Memory B cell (primary cell): ENCODE measurements around the gene RAB3B.
"Not testable (repeated sequence)": the region's sequence is repeated elsewhere in the genome, so short reads cannot be mapped to it uniquely, and the experiment has no call there.

Source experiments
- ATAC-seq: fragments of 150-1000 bp; cut with Tn5 transposase; 2 replicates; pipeline ENCODE4 v1.10.0; 2021; ENCODE audit warnings: low read depth, mild to moderate bottlenecking, moderate library complexity
- DNase-seq, 2 donors: peaks; one replicate each; pipeline ENCODE4 v3.0.0; 2022; ENCODE audit warnings: low spot score in 2 of 2
- H3K27ac Mint-ChIP-seq: one replicate; pipeline ENCODE4 v1.8.0; 2022; ENCODE audit warnings: mild to moderate bottlenecking, moderate library complexity, mixed read lengths
- H3K27me3 Mint-ChIP-seq: one replicate; pipeline ENCODE4 v1.8.0; 2022; ENCODE audit warnings: mixed read lengths
- H3K36me3 Mint-ChIP-seq: one replicate; pipeline ENCODE4 v1.8.0; 2022; ENCODE audit warnings: mild to moderate bottlenecking, mixed read lengths
- H3K4me1 Mint-ChIP-seq: one replicate; pipeline ENCODE4 v1.8.0; 2022; ENCODE audit warnings: mixed read lengths
- H3K4me3 Mint-ChIP-seq: one replicate; pipeline ENCODE4 v1.8.0; 2022; ENCODE audit warnings: mild to moderate bottlenecking, moderate library complexity, mixed read lengths
- H3K9me3 Mint-ChIP-seq: one replicate; pipeline ENCODE4 v1.8.0; 2022; ENCODE audit warnings: mixed read lengths

The RAB3B gene

DNA sequence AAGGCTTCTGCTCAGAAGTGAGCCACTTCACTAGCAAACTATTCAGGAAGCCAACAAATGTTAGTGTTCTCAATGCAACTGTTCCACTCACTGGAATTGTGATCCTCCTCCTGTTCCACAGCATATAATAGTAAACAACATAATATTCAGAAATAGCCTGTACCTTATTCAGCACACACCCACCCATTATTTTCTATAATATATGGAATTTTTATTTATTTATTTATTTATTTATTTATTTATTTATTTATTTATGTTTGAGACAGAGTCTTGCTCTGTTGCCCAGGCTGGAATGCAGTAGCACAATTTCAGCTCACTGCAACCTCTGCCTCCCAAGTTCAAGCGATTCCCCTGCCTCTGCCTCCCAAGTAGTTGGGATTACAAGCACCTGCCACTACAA lies 117.2 kb downstream of the RAB3B start:
- not testable (repeated sequence) for H3K36me3 Mint-ChIP-seq, DNase-seq, H3K27me3 Mint-ChIP-seq, H3K4me3 Mint-ChIP-seq, H3K27ac Mint-ChIP-seq, H3K9me3 Mint-ChIP-seq, ATAC-seq
- H3K4me1 Mint-ChIP-seq = peaks cover 29% of the 10 kb centered on the region

DNA sequence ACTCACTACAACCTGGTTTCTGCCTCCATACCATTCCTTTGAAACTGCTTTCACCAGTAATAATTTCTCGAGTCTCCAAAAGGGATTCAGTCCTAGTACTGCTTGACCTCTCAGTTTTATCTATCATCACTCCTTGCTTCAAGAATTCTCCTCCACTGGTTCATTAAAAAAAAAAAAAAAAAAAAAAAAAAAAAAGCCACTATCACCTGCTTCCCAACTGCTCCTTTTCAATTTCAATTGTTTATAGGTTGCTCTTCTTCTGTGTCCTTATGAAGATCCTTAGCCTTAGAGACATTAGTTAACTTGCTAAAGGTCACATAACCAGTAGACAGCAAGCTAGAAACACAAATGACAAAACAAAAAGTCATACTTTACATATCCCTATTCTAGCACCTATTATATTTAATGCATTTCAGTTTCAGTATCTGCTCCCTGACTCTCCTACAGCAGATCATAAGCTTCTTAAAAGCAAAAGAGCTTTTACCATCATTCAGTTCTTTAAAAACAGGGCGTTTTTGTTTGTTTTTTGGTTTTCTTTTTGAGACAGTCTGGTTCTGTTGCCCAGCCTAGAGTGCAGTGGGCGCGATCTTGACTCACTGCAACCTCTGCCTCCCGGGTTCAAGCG lies 119.0 kb downstream of the RAB3B start:
- H3K36me3 Mint-ChIP-seq = peaks cover 7% of the 10 kb centered on the region
- H3K4me3 Mint-ChIP-seq = no peak overlapping the region
- H3K27ac Mint-ChIP-seq = no peak overlapping the region
- peaks cover 38% of the 10 kb centered on the region for H3K4me1 Mint-ChIP-seq
- H3K9me3 Mint-ChIP-seq = no peaks in the 10 kb centered on the region
- DNase-seq (no peak), ATAC-seq (no peak)
- H3K27me3 Mint-ChIP-seq = no peaks in the 10 kb centered on the region

DNA sequence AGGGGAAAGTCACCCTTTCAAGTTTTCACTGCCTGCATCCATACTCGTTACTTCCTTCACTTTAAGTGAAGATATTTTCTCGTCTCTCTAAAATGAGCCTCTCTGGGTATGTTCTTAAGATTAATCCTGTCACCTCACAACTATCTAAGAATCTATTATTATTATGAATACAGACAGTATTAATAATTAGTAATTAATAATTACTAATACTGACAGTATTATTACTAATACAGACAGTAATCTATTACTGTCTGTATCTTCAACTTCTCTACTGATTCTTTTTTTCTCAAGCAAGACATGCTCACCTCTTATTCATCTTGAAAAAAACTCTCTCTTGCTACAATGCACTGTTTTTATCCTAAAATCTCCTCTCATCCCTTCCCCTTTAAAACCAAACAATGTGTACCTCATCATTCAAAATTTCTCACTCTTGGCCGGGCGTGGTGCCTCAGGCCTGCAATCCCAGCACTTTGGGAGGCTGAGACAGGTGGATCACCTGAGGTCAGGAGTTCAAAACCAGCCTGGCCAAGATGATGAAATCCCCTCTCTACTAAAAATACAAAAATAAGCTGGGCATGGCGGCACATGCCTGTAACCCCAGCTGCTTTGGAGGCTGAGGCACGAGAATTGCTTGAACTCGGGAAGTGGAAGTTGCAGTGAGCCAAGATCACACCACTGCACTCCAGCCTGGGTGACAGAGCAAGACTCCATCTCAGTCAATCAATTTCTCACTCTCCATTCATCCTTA lies 119.7 kb downstream of the RAB3B start:
- no peak overlapping the region for H3K27ac Mint-ChIP-seq
- no peaks in the 10 kb centered on the region for H3K9me3 Mint-ChIP-seq
- ATAC-seq (no peak), DNase-seq (no peak)
- H3K36me3 Mint-ChIP-seq = peaks cover 7% of the 10 kb centered on the region
- H3K4me1 Mint-ChIP-seq = peaks cover 37% of the 10 kb centered on the region
- no peak overlapping the region for H3K4me3 Mint-ChIP-seq
- no peaks in the 10 kb centered on the region for H3K27me3 Mint-ChIP-seq

DNA sequence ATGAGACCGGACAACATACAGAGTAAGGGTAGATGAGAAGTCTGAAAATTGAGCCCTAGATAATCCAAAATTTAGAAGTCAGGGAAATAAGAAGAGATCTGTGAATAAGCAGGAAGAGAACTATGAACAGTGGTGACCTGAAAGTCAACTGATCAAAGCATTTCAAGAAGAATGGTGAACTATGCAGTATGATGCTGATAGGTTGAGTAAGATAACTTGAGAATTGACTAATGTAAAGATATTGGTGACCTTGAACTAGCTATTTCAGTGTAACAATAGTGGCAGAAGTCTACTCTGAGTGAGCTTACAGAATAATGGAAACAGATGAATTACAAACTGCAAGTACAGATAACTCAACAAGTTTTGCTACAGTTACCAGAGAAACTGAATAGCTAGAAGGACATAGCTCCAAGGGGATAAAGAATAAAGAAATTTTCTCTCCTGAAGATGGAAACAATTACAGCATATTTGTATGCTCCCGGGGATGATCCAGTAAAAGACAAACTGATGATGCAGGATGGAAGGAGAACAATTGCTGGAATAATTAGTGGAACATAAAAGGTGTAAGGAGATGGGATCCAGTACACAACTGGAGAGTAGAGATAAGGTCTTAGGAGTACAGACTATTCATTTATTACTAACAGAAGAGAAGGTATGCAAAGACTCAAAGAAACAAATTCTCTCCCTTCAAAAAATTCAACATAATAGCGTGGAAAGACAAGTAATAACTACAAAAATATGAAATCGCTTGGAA lies 122.8 kb downstream of the RAB3B start:
- peaks cover 7% of the 10 kb centered on the region for H3K36me3 Mint-ChIP-seq
- H3K4me3 Mint-ChIP-seq = no peak overlapping the region
- no peak for ATAC-seq
- H3K27me3 Mint-ChIP-seq = no peaks in the 10 kb centered on the region
- peak overlapping the region; percentile 48 for H3K27ac Mint-ChIP-seq
- no peak for DNase-seq
- H3K9me3 Mint-ChIP-seq = no peaks in the 10 kb centered on the region
- peaks cover 41% of the 10 kb centered on the region for H3K4me1 Mint-ChIP-seq

DNA sequence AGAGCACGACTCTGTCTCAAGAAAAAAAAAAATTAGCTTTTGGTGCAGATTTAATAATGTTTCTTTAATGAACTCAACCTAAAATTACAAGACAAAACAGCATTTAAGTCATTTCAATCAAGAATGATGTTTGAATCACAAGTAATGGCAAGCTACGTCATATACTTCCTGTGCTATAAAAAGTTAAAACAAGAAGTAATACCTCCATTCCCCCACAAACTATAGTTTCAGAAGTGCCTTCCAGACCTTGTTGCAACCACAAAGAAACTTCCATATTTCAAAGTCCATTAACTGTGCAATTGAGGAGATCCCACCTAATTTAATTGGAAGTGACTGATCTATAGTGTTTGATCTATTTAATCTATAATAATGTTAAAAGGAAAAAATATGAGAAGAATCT lies 127.1 kb downstream of the RAB3B start:
- Mint-ChIP-seq H3K27me3 (no peaks in the 10 kb centered on the region), H3K4me3 (no peak overlapping the region), H3K27ac (peak overlapping the region; percentile 81), H3K4me1 (peaks cover 31% of the 10 kb centered on the region), H3K36me3 (peaks cover 3% of the 10 kb centered on the region), H3K9me3 (no peaks in the 10 kb centered on the region)
- DNase-seq (peak in 1 of 2 donors; percentile 27), ATAC-seq (peak; percentile 98)

DNA sequence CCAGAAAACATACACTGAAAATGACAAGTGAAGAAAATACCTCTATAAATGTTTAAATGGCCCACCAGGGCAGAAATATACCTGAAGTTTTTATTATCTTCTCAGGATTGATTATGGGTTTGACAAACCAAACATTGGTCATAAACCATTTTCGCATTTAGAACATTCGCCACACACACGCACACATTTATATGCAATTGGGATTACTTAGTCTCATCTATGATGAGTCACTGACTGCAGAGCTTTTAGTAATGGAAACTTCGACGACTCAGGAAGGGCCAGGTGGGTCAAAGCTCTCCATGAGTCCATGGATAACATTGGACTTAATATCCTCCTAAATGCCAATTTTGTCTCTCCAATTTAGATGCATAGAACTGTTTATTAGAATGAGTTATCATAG lies 128.8 kb downstream of the RAB3B start:
- H3K27ac Mint-ChIP-seq = no peak overlapping the region
- no peak overlapping the region for H3K4me3 Mint-ChIP-seq
- ATAC-seq (no peak), DNase-seq (no peak)
- H3K27me3 Mint-ChIP-seq = no peaks in the 10 kb centered on the region
- H3K36me3 Mint-ChIP-seq = peaks cover 1% of the 10 kb centered on the region
- H3K4me1 Mint-ChIP-seq = peaks cover 16% of the 10 kb centered on the region
- no peaks in the 10 kb centered on the region for H3K9me3 Mint-ChIP-seq

DNA sequence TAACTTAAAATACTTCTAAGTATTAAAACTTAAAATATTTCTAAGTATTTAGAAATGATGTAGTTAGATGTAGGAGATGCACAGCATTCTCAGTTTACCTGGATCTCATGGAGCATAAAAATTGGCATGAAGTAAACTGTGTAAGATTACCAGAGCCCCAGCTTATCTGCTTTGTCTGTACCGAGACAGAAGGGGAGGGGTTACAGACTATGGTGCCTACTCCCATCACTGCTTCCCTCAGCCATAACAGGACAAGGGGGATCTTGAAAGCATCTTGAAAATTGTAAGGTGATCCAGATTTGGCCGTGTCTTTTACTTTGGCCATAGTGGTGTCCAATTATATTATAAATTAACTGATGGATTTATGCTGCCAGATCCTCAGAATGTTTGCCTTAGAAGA lies 130.8 kb downstream of the RAB3B start:
- ATAC-seq (no peak), DNase-seq (no peak)
- H3K4me1 Mint-ChIP-seq = peaks cover 16% of the 10 kb centered on the region
- H3K36me3 Mint-ChIP-seq = peaks cover 6% of the 10 kb centered on the region
- no peaks in the 10 kb centered on the region for H3K9me3 Mint-ChIP-seq
- no peaks in the 10 kb centered on the region for H3K27me3 Mint-ChIP-seq
- no peak overlapping the region for H3K4me3 Mint-ChIP-seq
- no peak overlapping the region for H3K27ac Mint-ChIP-seq

DNA sequence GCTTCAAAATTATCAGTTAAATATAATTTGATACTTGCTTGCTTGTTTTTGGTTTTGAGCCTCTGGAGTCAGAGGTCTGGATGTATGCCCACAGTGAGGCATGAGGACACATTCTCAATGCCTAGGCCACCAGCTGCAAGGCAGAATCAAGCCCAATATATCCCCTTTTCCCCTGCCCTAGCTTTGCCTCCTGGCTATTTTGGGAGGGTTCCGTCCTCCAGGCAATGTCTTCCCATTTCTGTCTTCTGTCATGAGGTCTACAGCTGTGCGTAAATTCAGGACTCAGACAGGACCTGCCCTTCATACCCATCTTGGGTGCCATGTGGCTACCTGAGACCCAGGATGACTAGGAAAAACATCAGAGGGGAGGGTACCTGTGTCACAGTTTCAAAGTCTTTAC lies 131.2 kb downstream of the RAB3B start:
- no peak overlapping the region for H3K4me3 Mint-ChIP-seq
- H3K27ac Mint-ChIP-seq = no peak overlapping the region
- peaks cover 8% of the 10 kb centered on the region for H3K36me3 Mint-ChIP-seq
- peaks cover 16% of the 10 kb centered on the region for H3K4me1 Mint-ChIP-seq
- no peaks in the 10 kb centered on the region for H3K27me3 Mint-ChIP-seq
- no peak for DNase-seq
- no peaks in the 10 kb centered on the region for H3K9me3 Mint-ChIP-seq
- no peak for ATAC-seq

DNA sequence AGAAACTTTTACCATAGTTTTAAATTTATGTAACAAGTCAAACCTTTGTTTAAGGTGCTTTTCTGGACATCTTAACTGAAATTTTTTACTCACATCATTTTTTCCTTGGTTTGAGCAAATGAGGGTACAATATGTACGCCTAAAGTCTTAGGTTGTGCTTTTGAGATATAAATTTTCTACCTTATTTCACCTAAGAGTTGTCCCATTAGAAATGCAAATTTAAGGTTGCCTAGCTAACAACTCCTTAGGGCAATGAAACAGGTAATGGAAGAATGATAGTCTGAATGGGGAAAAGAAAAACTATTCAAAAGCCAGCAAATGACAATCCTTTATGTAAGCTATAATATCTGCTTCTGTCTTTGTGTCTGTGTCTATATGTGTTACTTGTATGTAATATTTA lies 131.6 kb downstream of the RAB3B start:
- Mint-ChIP-seq H3K27me3 (no peaks in the 10 kb centered on the region), H3K27ac (no peak overlapping the region), H3K36me3 (peaks cover 8% of the 10 kb centered on the region), H3K4me1 (peaks cover 16% of the 10 kb centered on the region), H3K4me3 (no peak overlapping the region), H3K9me3 (no peaks in the 10 kb centered on the region)
- DNase-seq = no peak
- no peak for ATAC-seq
